CD4-positive, CD25-positive, alpha-beta regulatory T cell (primary cell): ENCODE results near the gene MARCHF7. TPM values are rescaled to one million over a fixed set of nuclear protein-coding genes. Genes with fewer than 3 reads are reported as not detected.

Source experiments
- ATAC-seq, 2 donors: fragments of 150-1000 bp; cut with Tn5 transposase; one replicate each; pipeline ENCODE4 v1.10.0; 2021; ENCODE audit warnings: low read depth in 2 of 2, moderate number of reproducible peaks in 2 of 2, moderate library complexity in 1 of 2
- DNase-seq, 3 donors: peaks; one replicate each; pipeline versions ENCODE4 v3.0.0 to v3.0.0-alpha.2; 2012 to 2022; ENCODE audit warnings: mixed read lengths in 1 of 3
- H3K27ac ChIP-seq: one replicate; pipeline ENCODE4 v1.7.0; 2013; ENCODE audit warnings: mild to moderate bottlenecking, low read length; ENCODE audit not compliant: insufficient read depth, poor library complexity, severe bottlenecking
- H3K27me3 ChIP-seq: one replicate; pipeline ENCODE4 v1.7.0; 2013; ENCODE audit warnings: low read length; ENCODE audit not compliant: control insufficient read depth, insufficient read depth
- H3K36me3 ChIP-seq: one replicate; pipeline ENCODE4 v1.7.0; 2013; ENCODE audit warnings: mild to moderate bottlenecking, low read length, moderate library complexity; ENCODE audit not compliant: control insufficient read depth, insufficient read depth
- H3K4me1 ChIP-seq: 2 replicates; pipeline ENCODE4 v1.7.0; 2013; ENCODE audit warnings: mild to moderate bottlenecking, low read length; ENCODE audit not compliant: insufficient read depth, control insufficient read depth, poor library complexity, severe bottlenecking
- H3K4me3 ChIP-seq: one replicate; pipeline ENCODE4 v1.7.0; 2013; ENCODE audit warnings: low read depth, mild to moderate bottlenecking, low read length, moderate library complexity
- H3K9me3 ChIP-seq, 2 experiments: 1 replicate in 1 of 2; 2 replicates in 1 of 2; pipeline ENCODE4 v1.7.0; 2013; ENCODE audit warnings: low read length in 2 of 2, mild to moderate bottlenecking in 1 of 2, moderate library complexity in 1 of 2; ENCODE audit not compliant: control insufficient read depth in 2 of 2
- H3K27ac Mint-ChIP-seq, 3 donors: one replicate each; pipeline ENCODE4 v1.8.0; 2020 to 2022; ENCODE audit warnings: mild to moderate bottlenecking in 3 of 3, mixed read lengths in 3 of 3, moderate library complexity in 2 of 3
- H3K27me3 Mint-ChIP-seq: one replicate; pipeline ENCODE4 v1.8.0; 2022; ENCODE audit warnings: mild to moderate bottlenecking, mixed read lengths
- H3K36me3 Mint-ChIP-seq: one replicate; pipeline ENCODE4 v1.8.0; 2020; ENCODE audit warnings: mixed read lengths
- H3K4me1 Mint-ChIP-seq, 4 donors: one replicate each; pipeline ENCODE4 v1.8.0; 2020 to 2022; ENCODE audit warnings: mixed read lengths in 4 of 4, mild to moderate bottlenecking in 1 of 4
- H3K4me3 Mint-ChIP-seq, 4 donors: one replicate each; pipeline ENCODE4 v1.8.0; 2020 to 2022; ENCODE audit warnings: mild to moderate bottlenecking in 4 of 4, mixed read lengths in 4 of 4, moderate library complexity in 3 of 4
- H3K9me3 Mint-ChIP-seq, 7 donors: one replicate each; pipeline ENCODE4 v1.8.0; 2020 to 2022; ENCODE audit warnings: mixed read lengths in 7 of 7, mild to moderate bottlenecking in 3 of 7, moderate library complexity in 2 of 7
- polyA plus RNA-seq, 4 donors: library from polyadenylated mRNA; unstranded; fragments of 300-500 nt; fragmentation: Illumina TruSeq; gene quantifications; one replicate each; pipeline ENCODE4 v1.2.3, GENCODE V29; 2021
- total RNA-seq: library from RNA; stranded (reverse); gene quantifications from one replicate; pipeline ENCODE4 v1.2.3, GENCODE V29; 2022

The MARCHF7 gene
- total and polyA plus RNA-seq, 5 donors from 2014 or later: 88.2 to 253 (median 222) TPM

GRCh38 chr2:159755014-159755413 is 42.7 kb downstream of the MARCHF7 start:
- H3K36me3 ChIP-seq: peaks cover 69% of the 10 kb centered on the region
- peaks cover 30% of the 10 kb centered on the region for H3K36me3 Mint-ChIP-seq

GRCh38 chr2:159755788-159756187 is 43.5 kb downstream of the MARCHF7 start:
- DNase-seq: peak in 1 of 3 donors; percentile 10
- no peak overlapping the region for H3K4me3 Mint-ChIP-seq
- Histone ChIP-seq H3K4me1 (no peaks in the 10 kb centered on the region), H3K27me3 (no peaks in the 10 kb centered on the region), H3K36me3 (peaks cover 75% of the 10 kb centered on the region), H3K4me3 (no peak overlapping the region), H3K9me3 (no peaks in the 10 kb centered on the region), H3K27ac (no peak overlapping the region)
- H3K4me1 Mint-ChIP-seq: peaks cover 21 to 41% (median 37%) of the 10 kb centered on the region in 4 donors
- ATAC-seq: peak; percentile 60 to 67
- no peak overlapping the region for H3K27ac Mint-ChIP-seq
- H3K27me3 Mint-ChIP-seq: no peaks in the 10 kb centered on the region
- no peaks in the 10 kb centered on the region for H3K9me3 Mint-ChIP-seq
- H3K36me3 Mint-ChIP-seq: peaks cover 38% of the 10 kb centered on the region

More at GRCh38 chr2:159755014-159755413, 42.7 kb downstream of the MARCHF7 start:
- no peak for DNase-seq
- no peak for ATAC-seq
- no peaks in the 10 kb centered on the region for H3K9me3 Mint-ChIP-seq
- no peak overlapping the region for H3K27ac ChIP-seq
- no peaks in the 10 kb centered on the region for H3K27me3 ChIP-seq
- no peaks in the 10 kb centered on the region for H3K9me3 ChIP-seq
- no peak overlapping the region for H3K27ac Mint-ChIP-seq
- no peak overlapping the region for H3K4me3 ChIP-seq
- no peaks in the 10 kb centered on the region for H3K27me3 Mint-ChIP-seq
- peaks cover 3% of the 10 kb centered on the region for H3K4me1 ChIP-seq
- H3K4me3 Mint-ChIP-seq: no peak overlapping the region
- peaks cover 21 to 39% (median 35%) of the 10 kb centered on the region in 4 donors for H3K4me1 Mint-ChIP-seq

GRCh38 chr2:159758239-159758638 is 45.9 kb downstream of the MARCHF7 start:
- H3K4me3 ChIP-seq: no peak overlapping the region
- H3K9me3 ChIP-seq: no peaks in the 10 kb centered on the region
- no peak for DNase-seq
- H3K27me3 ChIP-seq: no peaks in the 10 kb centered on the region
- Mint-ChIP-seq H3K27ac (peak overlapping the region in 2 of 3 donors; percentile 32 to 45), H3K4me1 (peaks cover 14 to 25% (median 22%) of the 10 kb centered on the region in 4 donors), H3K4me3 (no peak overlapping the region), H3K27me3 (no peaks in the 10 kb centered on the region), H3K9me3 (no peaks in the 10 kb centered on the region), H3K36me3 (peaks cover 39% of the 10 kb centered on the region)
- ATAC-seq: no peak
- H3K36me3 ChIP-seq: peaks cover 81% of the 10 kb centered on the region
- H3K4me1 ChIP-seq: no peaks in the 10 kb centered on the region
- no peak overlapping the region for H3K27ac ChIP-seq

- DNase-seq (no peak), ATAC-seq (no peak)
- H3K4me3 Mint-ChIP-seq: no peak overlapping the region
- no peaks in the 10 kb centered on the region for H3K27me3 Mint-ChIP-seq
- H3K36me3 Mint-ChIP-seq: peaks cover 43% of the 10 kb centered on the region
- Histone ChIP-seq H3K36me3 (peaks cover 85% of the 10 kb centered on the region), H3K27me3 (no peaks in the 10 kb centered on the region), H3K9me3 (no peaks in the 10 kb centered on the region), H3K4me1 (no peaks in the 10 kb centered on the region), H3K4me3 (no peak overlapping the region), H3K27ac (no peak overlapping the region)
- peak overlapping the region in 2 of 3 donors; percentile 32 to 45 for H3K27ac Mint-ChIP-seq
- no peaks in the 10 kb centered on the region for H3K9me3 Mint-ChIP-seq
- peaks cover 16 to 25% (median 22%) of the 10 kb centered on the region in 4 donors for H3K4me1 Mint-ChIP-seq
Measured at GRCh38 chr2:159758686-159759085, 46.4 kb downstream of the MARCHF7 start.

GRCh38 chr2:159759577-159759976 is 47.3 kb downstream of the MARCHF7 start:
- H3K9me3 Mint-ChIP-seq: no peaks in the 10 kb centered on the region
- no peak overlapping the region for H3K27ac Mint-ChIP-seq
- Histone ChIP-seq H3K27me3 (no peaks in the 10 kb centered on the region), H3K4me1 (no peaks in the 10 kb centered on the region), H3K9me3 (no peaks in the 10 kb centered on the region), H3K36me3 (peaks cover 84% of the 10 kb centered on the region), H3K4me3 (no peak overlapping the region), H3K27ac (no peak overlapping the region)
- no peak for ATAC-seq
- H3K36me3 Mint-ChIP-seq: peaks cover 43% of the 10 kb centered on the region
- no peaks in the 10 kb centered on the region for H3K27me3 Mint-ChIP-seq
- peaks cover 19 to 26% (median 24%) of the 10 kb centered on the region in 4 donors for H3K4me1 Mint-ChIP-seq
- no peak for DNase-seq
- no peak overlapping the region for H3K4me3 Mint-ChIP-seq

- no peaks in the 10 kb centered on the region for H3K27me3 Mint-ChIP-seq
- no peaks in the 10 kb centered on the region for H3K9me3 Mint-ChIP-seq
- Histone ChIP-seq H3K9me3 (no peaks in the 10 kb centered on the region), H3K27me3 (no peaks in the 10 kb centered on the region), H3K27ac (no peak overlapping the region), H3K4me3 (no peak overlapping the region), H3K4me1 (no peaks in the 10 kb centered on the region), H3K36me3 (peaks cover 84% of the 10 kb centered on the region)
- no peak overlapping the region for H3K4me3 Mint-ChIP-seq
- H3K27ac Mint-ChIP-seq: peak overlapping the region in 2 of 3 donors; percentile 78 to 79
- DNase-seq (no peak), ATAC-seq (no peak)
- peaks cover 21 to 29% (median 25%) of the 10 kb centered on the region in 4 donors for H3K4me1 Mint-ChIP-seq
- H3K36me3 Mint-ChIP-seq: peaks cover 43% of the 10 kb centered on the region
Measured at GRCh38 chr2:159760326-159760725, 48.0 kb downstream of the MARCHF7 start.

- H3K9me3 ChIP-seq: no peaks in the 10 kb centered on the region
- no peaks in the 10 kb centered on the region for H3K27me3 ChIP-seq
- no peaks in the 10 kb centered on the region for H3K27me3 Mint-ChIP-seq
- H3K27ac Mint-ChIP-seq: no peak overlapping the region
- H3K4me1 ChIP-seq: no peaks in the 10 kb centered on the region
- H3K27ac ChIP-seq: no peak overlapping the region
- no peak for DNase-seq
- peaks cover 57% of the 10 kb centered on the region for H3K36me3 Mint-ChIP-seq
- H3K4me3 Mint-ChIP-seq: no peak overlapping the region
- H3K9me3 Mint-ChIP-seq: no peaks in the 10 kb centered on the region
- H3K4me3 ChIP-seq: no peak overlapping the region
- H3K4me1 Mint-ChIP-seq: peaks cover 23 to 34% (median 28%) of the 10 kb centered on the region in 4 donors
- peaks cover 89% of the 10 kb centered on the region for H3K36me3 ChIP-seq
- ATAC-seq: no peak
Measured at GRCh38 chr2:159762075-159762474, 49.8 kb downstream of the MARCHF7 start.
